ENCODE results near the gene TCEANC2.

TCEANC2 gene

GRCh38 chr1:54153535-54154439 is 100.4 kb downstream of the TCEANC2 start:
- peaks cover 0 to 7% of the 10 kb centered on the region in 2 experiments for H3K4me1 ChIP-seq (ENCODE audit: control insufficient read depth in 1 of 2, insufficient read depth in 1 of 2, low read depth in 1 of 2, low read length in 1 of 2)
- H3K27me3 ChIP-seq: no peaks in the 10 kb centered on the region
- H3K9me3 ChIP-seq: no peaks in the 10 kb centered on the region
- no peak overlapping the region for H3K27ac ChIP-seq
- no peak for TF ChIP-seq CTCF (IDR thresholded peaks at IDR 0.05)
- no peak overlapping the region for H3K4me3 ChIP-seq (ENCODE audit: low read depth in 1 of 2, low read length in 1 of 2)
- no peaks in the 10 kb centered on the region for H3K36me3 ChIP-seq
